ENCODE measurements around the gene NOD2. TPM values are rescaled to one million over a fixed set of nuclear protein-coding genes. Genes with fewer than 3 reads are reported as not detected.

The NOD2 gene
- total RNA-seq, 1 experiment from 2014 or later: 0.07 TPM

DNA sequence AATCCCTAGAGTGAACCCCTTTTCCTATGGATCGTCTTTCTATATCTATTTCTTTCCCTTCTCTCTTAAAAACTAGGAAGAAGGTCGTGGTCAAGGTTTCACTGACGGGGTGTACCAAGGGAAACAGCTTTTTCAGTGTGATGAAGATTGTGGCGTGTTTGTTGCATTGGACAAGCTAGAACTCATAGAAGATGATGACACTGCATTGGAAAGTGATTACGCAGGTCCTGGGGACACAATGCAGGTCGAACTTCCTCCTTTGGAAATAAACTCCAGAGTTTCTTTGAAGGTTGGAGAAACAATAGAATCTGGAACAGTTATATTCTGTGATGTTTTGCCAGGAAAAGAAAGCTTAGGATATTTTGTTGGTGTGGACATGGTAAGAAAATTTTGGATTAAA lies 58.1 kb downstream of the NOD2 start:
- H3K79me2 ChIP-seq (ENCODE audit: low read length): no peaks in the 10 kb centered on the region
- H3K27me3 ChIP-seq (ENCODE audit: low read length): no peaks in the 10 kb centered on the region
- no peak overlapping the region for H3K9ac ChIP-seq (ENCODE audit: low read length)
- no TSS peak for BruUV-seq (replicated peaks)
- TF ChIP-seq EZH2 (IDR thresholded peaks at IDR 0.05; ENCODE audit: low read length, unreplicated experiment) (no peak), EZH2phosphoT487 (IDR thresholded peaks at IDR 0.05; ENCODE audit: borderline replicate concordance, low read length) (no peak)
- TF ChIP-seq, protein P1, sequence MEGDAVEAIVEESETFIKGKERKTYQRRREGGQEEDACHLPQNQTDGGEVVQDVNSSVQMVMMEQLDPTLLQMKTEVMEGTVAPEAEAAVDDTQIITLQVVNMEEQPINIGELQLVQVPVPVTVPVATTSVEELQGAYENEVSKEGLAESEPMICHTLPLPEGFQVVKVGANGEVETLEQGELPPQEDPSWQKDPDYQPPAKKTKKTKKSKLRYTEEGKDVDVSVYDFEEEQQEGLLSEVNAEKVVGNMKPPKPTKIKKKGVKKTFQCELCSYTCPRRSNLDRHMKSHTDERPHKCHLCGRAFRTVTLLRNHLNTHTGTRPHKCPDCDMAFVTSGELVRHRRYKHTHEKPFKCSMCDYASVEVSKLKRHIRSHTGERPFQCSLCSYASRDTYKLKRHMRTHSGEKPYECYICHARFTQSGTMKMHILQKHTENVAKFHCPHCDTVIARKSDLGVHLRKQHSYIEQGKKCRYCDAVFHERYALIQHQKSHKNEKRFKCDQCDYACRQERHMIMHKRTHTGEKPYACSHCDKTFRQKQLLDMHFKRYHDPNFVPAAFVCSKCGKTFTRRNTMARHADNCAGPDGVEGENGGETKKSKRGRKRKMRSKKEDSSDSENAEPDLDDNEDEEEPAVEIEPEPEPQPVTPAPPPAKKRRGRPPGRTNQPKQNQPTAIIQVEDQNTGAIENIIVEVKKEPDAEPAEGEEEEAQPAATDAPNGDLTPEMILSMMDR (conservative IDR thresholded peaks at IDR 0.05; ENCODE audit: low read depth, low read length): no peak
- no peak overlapping the region for H3K4me2 ChIP-seq (ENCODE audit: low read length)
- CTCF ChIA-PET: no interaction called here
- H3K4me1 ChIP-seq (ENCODE audit: insufficient read depth, low read length): no peaks in the 10 kb centered on the region
- no peak overlapping the region for H2AFZ ChIP-seq (ENCODE audit: low read length)
- no peak overlapping the region for H3K4me3 ChIP-seq (ENCODE audit: low read length)
- H3F3A ChIP-seq (ENCODE audit: low read length, unreplicated experiment): no peaks in the 10 kb centered on the region
- ATAC-seq (no peak), DNase-seq (no peak)
- H3K9me2 ChIP-seq (replicated peaks; ENCODE audit: low read length): no peaks in the 10 kb centered on the region
- H4K20me1 ChIP-seq (ENCODE audit: low read length): no peaks in the 10 kb centered on the region
- H3K36me3 ChIP-seq (ENCODE audit: low read depth, low read length): no peaks in the 10 kb centered on the region; the same call in 1 of the 2 replicates
- intact Hi-C loops (cut with micrococcal nuclease): no loop called here
- H3K27ac ChIP-seq (ENCODE audit: low read length): no peak overlapping the region
- no peaks in the 10 kb centered on the region for H3K9me3 ChIP-seq (ENCODE audit: low read length)
- POLR2A ChIA-PET (ENCODE audit: unreplicated experiment): no interaction called here

DNA sequence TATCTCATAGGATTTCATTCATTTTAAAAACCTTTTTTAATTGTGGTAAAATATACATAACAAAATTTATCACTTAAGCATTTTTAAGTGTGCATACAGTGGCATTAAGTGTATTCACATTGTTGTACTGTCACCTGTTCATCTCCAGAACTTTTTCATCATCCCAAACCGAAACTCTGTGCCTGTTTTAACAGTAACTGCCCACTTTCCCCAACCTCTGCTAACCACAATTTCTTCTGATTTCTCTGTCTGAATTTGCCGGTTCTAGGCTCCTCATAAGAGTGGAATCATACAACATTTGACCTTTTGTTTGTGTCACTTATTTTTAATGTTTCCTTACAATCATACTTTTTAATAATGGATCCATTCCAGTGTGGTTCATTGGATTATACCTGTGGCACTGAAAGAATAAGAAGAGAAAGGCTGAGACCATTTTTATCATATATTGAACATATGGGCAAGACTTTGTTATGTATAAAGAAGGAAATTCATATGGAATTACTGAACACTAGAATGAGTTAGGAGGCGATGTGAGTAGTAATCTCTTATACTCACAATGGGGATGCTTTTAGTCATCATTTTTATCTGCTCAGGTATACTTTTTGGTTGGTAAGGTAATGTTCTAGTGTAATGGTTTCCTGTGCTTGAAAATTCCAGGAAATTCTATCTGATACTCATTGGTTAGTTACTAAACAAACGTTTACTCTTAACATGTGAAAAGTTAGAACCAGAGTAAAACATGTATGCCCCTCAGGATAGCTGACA lies 59.2 kb downstream of the NOD2 start:
- no peaks in the 10 kb centered on the region for H3K36me3 ChIP-seq (ENCODE audit: low read depth, low read length)
- no peak for DNase-seq
- no peak for ATAC-seq
- H2AFZ ChIP-seq (ENCODE audit: low read length): no peak overlapping the region
- H3K9me3 ChIP-seq (ENCODE audit: low read length): no peaks in the 10 kb centered on the region
- no peaks in the 10 kb centered on the region for H3F3A ChIP-seq (ENCODE audit: low read length, unreplicated experiment)
- BruUV-seq (replicated peaks): no TSS peak
- H3K4me2 ChIP-seq (ENCODE audit: low read length): no peak overlapping the region
- ChIA-PET POLR2A (ENCODE audit: unreplicated experiment) (no interaction called here), CTCF (no interaction called here)
- H3K4me1 ChIP-seq (ENCODE audit: insufficient read depth, low read length): no peaks in the 10 kb centered on the region
- TF ChIP-seq EZH2phosphoT487 (IDR thresholded peaks at IDR 0.05; ENCODE audit: borderline replicate concordance, low read length): no peak
- TF ChIP-seq, protein P1 (conservative IDR thresholded peaks at IDR 0.05; ENCODE audit: low read depth, low read length): no peak
- TF ChIP-seq EZH2 (IDR thresholded peaks at IDR 0.05; ENCODE audit: low read length, unreplicated experiment): no peak
- H4K20me1 ChIP-seq (ENCODE audit: low read length): no peaks in the 10 kb centered on the region
- H3K9me2 ChIP-seq (replicated peaks; ENCODE audit: low read length): no peaks in the 10 kb centered on the region
- no peak overlapping the region for H3K9ac ChIP-seq (ENCODE audit: low read length)
- H3K79me2 ChIP-seq (ENCODE audit: low read length): no peaks in the 10 kb centered on the region
- intact Hi-C loops (cut with micrococcal nuclease): no loop called here
- H3K27me3 ChIP-seq (ENCODE audit: low read length): no peaks in the 10 kb centered on the region
- H3K4me3 ChIP-seq (ENCODE audit: low read length): no peak overlapping the region
- H3K27ac ChIP-seq (ENCODE audit: low read length): no peak overlapping the region

DNA sequence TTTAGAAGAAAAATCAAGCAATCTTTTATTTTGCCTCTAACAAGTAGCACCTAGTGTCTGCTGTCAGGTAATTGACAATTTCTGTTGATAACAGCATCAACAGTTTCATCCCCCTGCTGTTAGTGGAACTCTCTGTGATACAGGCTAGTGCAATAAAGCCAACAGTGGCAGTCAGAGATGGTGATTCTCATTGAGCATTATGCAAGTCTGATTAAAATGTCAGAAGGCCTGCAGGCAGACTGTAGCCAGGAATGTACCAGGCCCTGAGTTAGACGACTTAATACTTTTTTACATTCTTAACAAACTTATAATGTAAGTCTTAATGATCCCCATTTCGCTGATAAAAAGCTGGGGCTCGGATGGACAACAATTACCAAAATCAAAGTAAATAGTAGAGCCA lies 63.1 kb downstream of the NOD2 start:
- Histone ChIP-seq H3K9me3 (ENCODE audit: low read length) (no peaks in the 10 kb centered on the region), H3K36me3 (ENCODE audit: low read depth, low read length) (no peaks in the 10 kb centered on the region), H3K4me2 (ENCODE audit: low read length) (no peak overlapping the region), H3K9ac (ENCODE audit: low read length) (no peak overlapping the region), H3K4me3 (ENCODE audit: low read length) (no peak overlapping the region), H4K20me1 (ENCODE audit: low read length) (no peaks in the 10 kb centered on the region), H3F3A (ENCODE audit: low read length, unreplicated experiment) (no peaks in the 10 kb centered on the region), H3K27ac (ENCODE audit: low read length) (no peak overlapping the region), H3K4me1 (ENCODE audit: insufficient read depth, low read length) (no peaks in the 10 kb centered on the region), H3K79me2 (ENCODE audit: low read length) (no peaks in the 10 kb centered on the region), H3K27me3 (ENCODE audit: low read length) (no peaks in the 10 kb centered on the region), H2AFZ (ENCODE audit: low read length) (no peak overlapping the region), H3K9me2 (replicated peaks; ENCODE audit: low read length) (no peaks in the 10 kb centered on the region)
- POLR2A ChIA-PET (ENCODE audit: unreplicated experiment): no interaction called here
- TF ChIP-seq EZH2phosphoT487 (IDR thresholded peaks at IDR 0.05; ENCODE audit: borderline replicate concordance, low read length) (no peak), EZH2 (IDR thresholded peaks at IDR 0.05; ENCODE audit: low read length, unreplicated experiment) (no peak)
- TF ChIP-seq, protein P1 (conservative IDR thresholded peaks at IDR 0.05; ENCODE audit: low read depth, low read length): no peak
- ATAC-seq: no peak
- intact Hi-C loops (cut with micrococcal nuclease): no loop called here
- BruUV-seq (replicated peaks): no TSS peak
- CTCF ChIA-PET: no interaction called here
- DNase-seq: no peak

Data from PC-3 (cell line).